ENCODE measurements around the gene GULP1.
"Not testable (repeated sequence)": the region's sequence is repeated elsewhere in the genome, so short reads cannot be mapped to it uniquely, and the experiment has no call there.

The GULP1 gene

DNA sequence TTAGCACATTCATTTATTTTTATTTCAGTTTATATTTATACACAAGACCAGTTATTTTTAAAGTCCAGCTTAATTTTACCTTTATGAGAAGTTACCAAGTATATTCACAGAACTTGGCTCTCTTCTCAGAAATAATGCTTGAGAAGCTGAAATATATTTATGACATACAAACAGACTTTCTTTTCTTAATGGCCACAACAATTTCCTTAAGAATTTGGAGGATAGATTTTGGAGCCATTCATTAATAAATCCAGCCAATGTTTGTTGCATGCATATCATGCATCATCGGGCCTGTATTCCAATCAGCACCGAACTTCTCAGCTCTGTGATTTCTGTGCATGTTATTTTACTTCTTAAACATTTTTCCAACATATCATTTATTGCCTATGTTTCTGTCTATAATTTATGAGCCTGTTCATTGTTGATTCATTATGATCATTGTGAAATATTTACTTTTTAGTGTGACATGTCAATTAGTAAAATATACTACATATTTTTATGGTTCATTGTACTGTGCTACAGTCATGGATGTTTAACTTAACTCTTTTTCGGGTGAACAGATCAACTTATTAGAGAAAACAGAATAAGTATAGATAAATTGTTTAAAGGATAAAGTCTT lies 3.5 kb downstream of the GULP1 start:
- no peak for DNase-seq (ENCODE audit: low read depth in 1 of 2, low spot score in 1 of 2)
- in situ Hi-C loops (cut with HindIII; ENCODE audit: low pct_unique_long_range_greater_than_20kb, low sequenced_read_pairs): no loop called here
- no peak for TF ChIP-seq JUND (IDR thresholded peaks at IDR 0.05; ENCODE audit: low read depth)

- TF ChIP-seq JUND (IDR thresholded peaks at IDR 0.05; ENCODE audit: low read depth): no peak
- in situ Hi-C loops (cut with HindIII; ENCODE audit: low pct_unique_long_range_greater_than_20kb, low sequenced_read_pairs): no loop called here
- DNase-seq (ENCODE audit: low read depth in 1 of 2, low spot score in 1 of 2): no peak
These were observed 6.3 kb downstream of the GULP1 start for GRCh38 chr2:188297978-188298377.

GRCh38 chr2:188298937-188299371 lies 7.3 kb downstream of the GULP1 start:
- DNase-seq (ENCODE audit: low read depth in 1 of 2, low spot score in 1 of 2); in situ Hi-C loops (cut with HindIII; ENCODE audit: low pct_unique_long_range_greater_than_20kb, low sequenced_read_pairs): not testable (repeated sequence)

GRCh38 chr2:188303363-188304031 lies 11.8 kb downstream of the GULP1 start:
- peak in 1 of 2 experiments; percentile 39 for DNase-seq (ENCODE audit: low read depth in 1 of 2, low spot score in 1 of 2)
- in situ Hi-C loops (cut with HindIII; ENCODE audit: low pct_unique_long_range_greater_than_20kb, low sequenced_read_pairs): no loop called here
- TF ChIP-seq JUND (IDR thresholded peaks at IDR 0.05; ENCODE audit: low read depth): peak; percentile 40; the same call in 1 of the 2 replicates

DNA sequence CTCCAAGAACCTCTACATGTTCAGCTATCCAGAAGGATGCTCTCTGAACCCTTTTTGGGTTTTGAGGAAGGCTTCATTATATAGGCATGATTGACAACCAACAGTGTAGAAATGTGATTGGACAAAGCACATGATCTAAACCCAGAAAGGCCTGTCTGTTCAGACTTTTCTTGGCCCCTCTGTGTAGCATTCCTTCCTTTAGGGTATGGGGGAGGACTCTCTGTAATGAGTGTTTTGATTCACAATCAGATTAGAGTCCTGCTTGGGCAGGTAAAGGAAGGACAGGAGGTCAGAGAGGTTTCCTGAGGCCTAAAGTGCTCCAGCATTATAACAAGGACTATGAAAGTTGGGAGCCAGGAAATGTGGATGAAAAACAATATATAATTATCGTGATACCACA lies 13.6 kb downstream of the GULP1 start:
- DNase-seq (ENCODE audit: low read depth in 1 of 2, low spot score in 1 of 2): peak in 1 of 2 experiments; percentile 65
- TF ChIP-seq JUND (IDR thresholded peaks at IDR 0.05; ENCODE audit: low read depth): no peak
- in situ Hi-C loops (cut with HindIII; ENCODE audit: low pct_unique_long_range_greater_than_20kb, low sequenced_read_pairs): no loop called here

DNA sequence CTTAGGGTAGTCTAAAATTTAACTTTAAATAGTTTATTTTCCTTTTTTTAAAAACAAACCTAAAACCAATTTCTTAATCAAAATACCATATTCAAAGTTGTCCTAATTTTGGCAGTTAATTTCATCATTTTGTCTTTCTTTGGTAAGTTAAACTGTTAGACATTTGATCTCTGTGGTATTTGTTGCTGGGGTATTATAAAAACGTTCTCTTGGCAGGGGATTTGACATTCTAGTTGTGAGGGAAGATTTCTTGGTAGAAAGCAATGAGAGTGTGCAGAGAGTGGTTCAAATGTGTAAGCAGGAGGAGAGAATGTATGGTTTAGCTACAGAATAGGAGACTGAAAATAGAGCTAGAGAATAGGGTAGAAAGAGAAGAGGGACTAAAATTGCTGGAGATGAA lies 14.6 kb downstream of the GULP1 start:
- TF ChIP-seq JUND (IDR thresholded peaks at IDR 0.05; ENCODE audit: low read depth): no peak
- no peak for DNase-seq (ENCODE audit: low read depth in 1 of 2, low spot score in 1 of 2)
- in situ Hi-C loops (cut with HindIII; ENCODE audit: low pct_unique_long_range_greater_than_20kb, low sequenced_read_pairs): no loop called here

DNA sequence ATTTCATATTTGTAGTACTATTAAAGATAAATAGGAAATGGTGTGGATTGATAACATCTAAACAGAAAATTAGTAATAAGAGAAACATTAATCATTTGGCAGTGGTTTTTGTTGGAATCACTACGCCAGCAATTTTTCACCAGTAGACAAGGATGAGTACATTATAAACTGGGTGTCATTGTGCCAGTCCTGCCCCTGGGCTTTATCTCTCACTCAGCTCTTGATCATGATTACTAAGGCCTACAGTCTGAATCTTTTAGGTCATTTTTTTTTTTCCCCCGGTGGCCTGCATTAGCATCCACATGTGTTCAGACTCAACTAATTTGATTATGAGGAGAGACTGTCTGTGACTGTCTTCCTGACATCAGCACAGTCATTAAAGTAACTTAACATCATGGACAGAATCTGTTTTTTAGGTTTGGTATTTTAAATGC lies 16.2 kb downstream of the GULP1 start:
- in situ Hi-C loops (cut with HindIII; ENCODE audit: low pct_unique_long_range_greater_than_20kb, low sequenced_read_pairs): no loop called here
- no peak for TF ChIP-seq JUND (IDR thresholded peaks at IDR 0.05; ENCODE audit: low read depth)
- no peak for DNase-seq (ENCODE audit: low read depth in 1 of 2, low spot score in 1 of 2)

GRCh38 chr2:188308483-188308882 lies 16.8 kb downstream of the GULP1 start:
- DNase-seq (ENCODE audit: low read depth in 1 of 2, low spot score in 1 of 2): no peak
- no peak for TF ChIP-seq JUND (IDR thresholded peaks at IDR 0.05; ENCODE audit: low read depth)
- in situ Hi-C loops (cut with HindIII; ENCODE audit: low pct_unique_long_range_greater_than_20kb, low sequenced_read_pairs): no loop called here

- in situ Hi-C loops (cut with HindIII; ENCODE audit: low pct_unique_long_range_greater_than_20kb, low sequenced_read_pairs): no loop called here
These were observed 17.7 kb downstream of the GULP1 start for GRCh38 chr2:188309364-188309763.

GRCh38 chr2:188314314-188315054 lies 22.8 kb downstream of the GULP1 start:
- in situ Hi-C loops (cut with HindIII; ENCODE audit: low pct_unique_long_range_greater_than_20kb, low sequenced_read_pairs): no loop called here
- no peak for TF ChIP-seq JUND (IDR thresholded peaks at IDR 0.05; ENCODE audit: low read depth)
- DNase-seq (ENCODE audit: low read depth in 1 of 2, low spot score in 1 of 2): no peak

More at GRCh38 chr2:188309364-188309763, 17.7 kb downstream of the GULP1 start:
- DNase-seq (ENCODE audit: low read depth in 1 of 2, low spot score in 1 of 2): no peak
- TF ChIP-seq JUND (IDR thresholded peaks at IDR 0.05; ENCODE audit: low read depth): no peak

DNA sequence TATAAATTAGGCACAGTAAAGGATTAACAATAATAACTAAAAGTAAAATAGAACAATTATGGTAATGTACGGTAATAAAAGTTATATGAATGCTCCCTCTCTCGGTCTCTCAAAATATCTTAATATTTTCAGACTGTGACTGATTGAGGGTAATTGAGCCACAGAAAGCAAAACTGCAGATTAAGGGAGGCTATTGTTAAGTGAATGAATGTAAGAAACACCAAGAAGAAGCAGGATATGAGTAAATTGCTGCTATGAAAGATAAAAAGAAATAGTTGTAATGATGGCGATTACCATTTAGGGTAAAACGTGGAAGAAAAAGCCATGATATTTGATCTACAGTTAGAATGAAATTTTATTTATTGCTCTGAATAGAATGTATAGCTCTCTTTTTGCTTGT lies 24.1 kb downstream of the GULP1 start:
- no peak for TF ChIP-seq JUND (IDR thresholded peaks at IDR 0.05; ENCODE audit: low read depth)
- no peak for DNase-seq (ENCODE audit: low read depth in 1 of 2, low spot score in 1 of 2)
- in situ Hi-C loops (cut with HindIII; ENCODE audit: low pct_unique_long_range_greater_than_20kb, low sequenced_read_pairs): no loop called here

DNA sequence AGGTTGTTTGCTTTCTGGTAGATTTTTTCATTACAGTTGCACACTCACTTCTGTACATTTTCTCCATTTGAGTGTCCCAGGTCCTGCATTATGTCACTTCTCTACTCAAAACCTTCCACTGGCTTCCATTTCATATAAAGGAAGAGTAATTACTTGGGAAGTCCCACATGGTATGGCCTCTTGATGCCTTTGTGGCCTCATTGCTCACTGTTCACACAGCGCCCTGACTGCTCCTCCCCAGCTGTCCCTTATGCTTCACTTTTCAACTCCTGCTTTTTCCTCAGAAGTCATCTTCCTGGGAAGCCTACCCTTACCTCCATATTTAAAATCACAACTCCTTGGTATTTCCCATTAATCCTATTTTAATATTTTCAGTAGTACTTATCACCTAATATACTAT lies 24.7 kb downstream of the GULP1 start:
- in situ Hi-C loops (cut with HindIII; ENCODE audit: low pct_unique_long_range_greater_than_20kb, low sequenced_read_pairs): no loop called here
- no peak for TF ChIP-seq JUND (IDR thresholded peaks at IDR 0.05; ENCODE audit: low read depth)
- no peak for DNase-seq (ENCODE audit: low read depth in 1 of 2, low spot score in 1 of 2)

- no peak for TF ChIP-seq JUND (IDR thresholded peaks at IDR 0.05; ENCODE audit: low read depth)
- in situ Hi-C loops (cut with HindIII; ENCODE audit: low pct_unique_long_range_greater_than_20kb, low sequenced_read_pairs): no loop called here
- no peak for DNase-seq (ENCODE audit: low read depth in 1 of 2, low spot score in 1 of 2)
These were observed 25.2 kb downstream of the GULP1 start for GRCh38 chr2:188316791-188317423.
